Superior temporal gyrus (tissue), 1 donor: Measurements from ENCODE around the gene SBF2.
"Not testable (repeated sequence)": the region's sequence is repeated elsewhere in the genome, so short reads cannot be mapped to it uniquely, and the experiment has no call there.

Experiments
- DNase-seq: peaks from one replicate; pipeline ENCODE4 v3.0.0-alpha.2; 2016; ENCODE audit errors: extremely low spot score

SBF2 gene

GRCh38 chr11:10117709-10118351 lies 176.2 kb downstream of the SBF2 start:
- DNase-seq, result no peak

- DNase-seq, result no peak
Measured at GRCh38 chr11:10116588-10116987, 177.4 kb downstream of the SBF2 start.

- DNase-seq, result no peak
Measured at GRCh38 chr11:10114593-10115404, 179.2 kb downstream of the SBF2 start.

GRCh38 chr11:10113852-10114251 lies 180.2 kb downstream of the SBF2 start:
- no peak for DNase-seq

- no peak for DNase-seq
Measured at GRCh38 chr11:10109806-10110205, 184.2 kb downstream of the SBF2 start.

- no peak for DNase-seq
Measured at GRCh38 chr11:10108915-10109680, 184.9 kb downstream of the SBF2 start.

- no peak for DNase-seq
Measured at GRCh38 chr11:10107497-10107896, 186.5 kb downstream of the SBF2 start.

- no peak for DNase-seq
Measured at GRCh38 chr11:10097615-10098014, 196.4 kb downstream of the SBF2 start.

- no peak for DNase-seq
Measured at GRCh38 chr11:10096987-10097386, 197.0 kb downstream of the SBF2 start.

GRCh38 chr11:10095412-10096208 lies 198.4 kb downstream of the SBF2 start:
- DNase-seq, result no peak

- no peak for DNase-seq
Measured at GRCh38 chr11:10092426-10092825, 201.6 kb downstream of the SBF2 start.

- DNase-seq, result no peak
Measured at GRCh38 chr11:10091314-10092045, 202.5 kb downstream of the SBF2 start.

GRCh38 chr11:10087923-10088225 lies 206.1 kb downstream of the SBF2 start:
- not testable (repeated sequence) for DNase-seq

GRCh38 chr11:10087186-10087922 lies 206.7 kb downstream of the SBF2 start:
- DNase-seq, result no peak

- no peak for DNase-seq
Measured at GRCh38 chr11:10080138-10080537, 213.9 kb downstream of the SBF2 start.

- no peak for DNase-seq
Measured at GRCh38 chr11:10076458-10077141, 217.4 kb downstream of the SBF2 start.

- DNase-seq, result no peak
Measured at GRCh38 chr11:10075141-10075540, 218.9 kb downstream of the SBF2 start.

- DNase-seq, result no peak
Measured at GRCh38 chr11:10072841-10073240, 221.2 kb downstream of the SBF2 start.

- DNase-seq, result no peak
Measured at GRCh38 chr11:10072142-10072541, 221.9 kb downstream of the SBF2 start.
